Measurements from ENCODE around the gene GUCY2C.

GUCY2C gene

GRCh38 chr12:14619741-14620501 is 76.5 kb downstream of the GUCY2C start:
- no peak for DNase-seq

- no peak for DNase-seq
Observed at GRCh38 chr12:14618983-14619382, 77.4 kb downstream of the GUCY2C start.

GRCh38 chr12:14614704-14615121 is 81.7 kb downstream of the GUCY2C start:
- DNase-seq = no peak

DNA sequence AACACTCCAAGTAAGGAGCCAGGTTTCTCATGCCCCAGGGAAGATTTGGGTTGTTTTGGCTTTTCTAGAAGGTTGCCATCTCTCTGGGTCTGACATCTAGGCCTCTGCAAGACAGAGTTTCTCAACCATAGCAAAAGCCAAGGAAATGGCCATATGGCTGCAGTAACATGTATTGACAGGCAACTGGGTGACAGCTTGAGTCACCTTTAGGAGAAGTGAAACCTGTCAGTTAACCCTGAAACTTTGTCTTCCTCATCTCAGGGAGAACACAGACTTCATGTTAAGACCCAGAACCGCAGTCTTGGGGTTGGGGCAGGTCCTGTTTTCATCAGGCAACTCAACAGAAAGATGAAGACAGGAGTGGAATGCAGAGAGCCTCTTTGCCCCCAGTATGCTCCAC is 82.7 kb downstream of the GUCY2C start:
- no peak for DNase-seq

GRCh38 chr12:14612898-14613445 is 83.4 kb downstream of the GUCY2C start:
- DNase-seq = no peak

DNA sequence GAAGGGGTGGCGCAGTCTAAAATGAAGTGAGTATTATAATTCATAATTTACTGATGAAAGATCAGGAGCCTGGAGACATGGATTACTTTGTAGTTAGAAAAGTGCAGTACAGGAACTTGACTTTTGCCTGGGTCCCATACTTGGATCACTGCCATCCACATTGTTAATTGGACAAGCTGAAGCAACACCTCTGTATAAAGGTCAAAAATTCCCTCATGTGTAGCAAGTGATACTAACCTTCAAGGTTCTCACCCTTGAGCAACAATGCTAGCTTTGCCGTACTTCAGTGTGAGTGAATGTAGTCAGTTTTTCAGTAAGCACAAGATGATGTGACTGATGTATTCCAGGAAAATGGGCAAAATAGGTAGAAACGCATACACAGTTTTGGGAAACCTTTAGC is 84.1 kb downstream of the GUCY2C start:
- DNase-seq = no peak

GRCh38 chr12:14611640-14612203 is 84.7 kb downstream of the GUCY2C start:
- DNase-seq = no peak

- peak; percentile 80 for DNase-seq
Observed at GRCh38 chr12:14607568-14607967, 88.8 kb downstream of the GUCY2C start.

GRCh38 chr12:14605401-14605989 is 90.9 kb downstream of the GUCY2C start:
- DNase-seq = no peak

- no peak for DNase-seq
Observed at GRCh38 chr12:14601692-14602478, 94.5 kb downstream of the GUCY2C start.

GRCh38 chr12:14597480-14597879 is 98.9 kb downstream of the GUCY2C start:
- no peak for DNase-seq

DNA sequence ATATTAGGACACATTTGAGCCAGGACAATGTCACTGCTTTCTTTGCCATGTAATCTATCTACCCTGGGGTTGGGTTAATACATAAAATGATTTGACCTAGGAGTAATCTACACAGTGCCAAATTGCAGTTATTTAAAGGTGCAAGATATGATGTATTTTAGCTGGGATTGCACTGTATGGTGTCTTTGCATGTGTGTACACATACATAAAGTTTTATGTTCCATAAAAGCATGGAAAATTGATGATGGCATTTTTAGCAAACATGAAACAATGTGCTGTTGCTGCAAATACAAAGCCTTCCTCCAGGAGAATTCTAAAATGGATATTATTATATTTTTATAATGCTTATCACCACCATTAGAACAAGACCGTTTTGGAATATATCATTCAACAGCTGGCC is 104.7 kb downstream of the GUCY2C start:
- DNase-seq = no peak

DNA sequence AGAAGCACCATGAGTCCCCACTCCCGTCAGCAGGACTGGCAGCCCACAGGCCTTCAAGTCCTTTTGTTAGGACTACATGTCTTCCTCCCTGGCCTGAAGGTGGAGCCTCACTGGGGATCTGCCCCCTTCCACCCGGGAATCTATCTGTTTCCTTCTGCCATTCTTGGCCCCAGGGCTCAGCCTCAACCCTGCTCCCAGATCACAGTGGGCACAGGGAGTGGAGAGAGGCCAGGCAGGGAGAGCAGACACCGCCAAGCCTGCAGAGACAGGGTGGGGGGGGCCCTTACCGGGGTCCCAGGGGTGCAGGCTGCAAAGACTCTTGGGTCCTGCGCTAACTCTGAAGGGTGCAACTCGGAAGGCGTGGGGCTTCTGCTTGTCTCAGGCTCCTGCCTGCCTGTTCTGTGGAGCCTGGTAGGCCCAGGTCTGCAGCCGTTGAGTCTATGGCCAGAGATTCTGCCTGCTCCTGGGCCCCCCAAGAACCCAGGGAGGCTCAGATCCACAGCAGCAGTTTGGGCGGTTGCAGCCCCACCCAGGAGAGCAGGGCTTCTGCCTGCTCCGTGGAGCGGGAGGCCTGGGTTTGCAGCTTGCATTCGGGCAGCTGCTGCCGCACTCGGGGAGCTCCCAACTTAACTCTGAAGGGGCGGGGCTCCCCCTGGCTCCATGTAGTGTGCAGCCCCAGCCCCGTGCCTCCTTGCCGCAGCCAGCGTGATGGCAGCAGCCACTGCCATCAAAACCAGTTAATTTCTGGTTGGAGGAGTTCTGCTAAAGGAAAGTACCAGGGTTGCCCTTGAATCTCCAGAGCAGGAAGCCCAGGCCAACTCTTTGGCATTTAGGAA is 107.0 kb downstream of the GUCY2C start:
- no peak for DNase-seq

DNA sequence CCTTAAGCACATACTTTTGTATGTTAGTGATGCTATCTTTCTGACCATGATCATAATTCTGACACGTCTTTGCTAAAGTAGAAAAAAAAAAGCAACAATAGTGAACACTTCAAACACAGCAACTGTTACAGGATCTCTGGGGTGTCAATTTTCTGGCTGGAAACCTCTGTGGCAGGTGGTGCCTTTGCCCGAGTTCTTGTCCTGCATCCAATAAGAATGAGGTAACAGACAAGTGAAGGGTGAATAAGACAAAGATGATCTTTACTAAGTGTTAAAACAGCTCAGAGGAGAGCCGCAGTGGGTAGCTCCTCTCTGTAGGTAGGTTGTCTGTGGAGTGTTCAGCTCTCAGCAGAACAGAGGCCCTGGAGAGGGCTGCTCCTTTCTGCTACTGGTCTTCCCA is 107.8 kb downstream of the GUCY2C start:
- DNase-seq = no peak

DNA sequence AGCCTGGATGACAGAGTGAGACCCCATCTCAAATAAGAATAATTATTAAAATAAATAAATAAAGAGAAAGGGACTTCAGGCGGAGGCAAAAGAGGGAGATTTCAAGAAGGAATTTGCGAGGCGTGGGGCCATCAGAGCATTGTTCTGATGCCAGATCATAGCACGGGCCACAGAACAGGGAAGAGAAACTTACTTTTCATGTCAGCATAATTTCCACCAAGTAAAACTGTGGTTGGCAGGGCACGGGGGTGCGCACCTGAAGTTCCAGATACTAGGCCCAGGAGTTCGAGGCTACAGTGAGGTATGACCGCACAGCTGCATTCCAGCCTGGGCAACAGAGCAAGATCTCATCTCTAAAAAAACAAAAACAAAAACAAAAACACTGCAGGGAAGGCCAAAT is 117.8 kb downstream of the GUCY2C start:
- no peak for DNase-seq

GRCh38 chr12:14577344-14577743 is 119.1 kb downstream of the GUCY2C start:
- peak; percentile 80 for DNase-seq

DNA sequence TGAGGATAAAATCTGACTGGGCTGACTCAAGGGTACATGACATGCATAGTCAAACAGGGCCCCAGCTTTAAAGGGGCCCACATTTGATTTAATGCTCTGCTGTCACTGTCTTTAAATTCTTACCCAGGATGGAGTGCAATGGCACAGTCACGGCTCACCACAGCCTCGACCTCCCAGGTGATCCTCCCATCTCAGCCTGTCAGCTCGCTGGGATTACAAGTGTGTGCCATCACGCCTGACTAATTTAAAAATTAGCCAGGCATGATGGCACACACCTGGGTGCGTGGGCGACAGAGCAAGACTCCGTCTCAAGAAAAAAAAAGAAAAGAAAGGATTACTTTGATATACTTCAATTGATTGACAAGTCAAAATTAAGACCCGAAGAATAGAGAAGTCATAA is 119.5 kb downstream of the GUCY2C start:
- no peak for DNase-seq

GRCh38 chr12:14575585-14575984 is 120.8 kb downstream of the GUCY2C start:
- no peak for DNase-seq

GRCh38 chr12:14573118-14573517 is 123.3 kb downstream of the GUCY2C start:
- no peak for DNase-seq

DNA sequence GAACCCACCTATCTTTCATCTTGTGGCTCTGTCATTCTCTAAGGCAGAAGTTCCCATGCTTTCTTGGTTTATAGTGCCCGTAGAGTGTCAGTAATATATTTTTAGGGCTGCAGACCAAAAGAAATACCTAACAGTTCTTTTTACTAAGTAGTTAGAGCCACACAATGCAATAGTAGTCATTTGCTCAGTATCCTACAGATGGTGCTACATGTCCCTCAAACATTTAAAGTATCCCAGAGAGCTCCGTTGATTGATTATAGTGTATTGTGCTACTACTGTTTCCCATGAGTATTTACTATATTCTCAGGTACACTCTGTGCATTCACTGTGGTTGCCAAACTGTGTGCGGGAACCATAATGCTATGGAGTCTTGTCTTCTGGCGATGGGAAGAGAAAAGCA is 124.0 kb downstream of the GUCY2C start:
- DNase-seq = no peak

GRCh38 chr12:14571779-14572178 is 124.6 kb downstream of the GUCY2C start:
- no peak for DNase-seq

DNA sequence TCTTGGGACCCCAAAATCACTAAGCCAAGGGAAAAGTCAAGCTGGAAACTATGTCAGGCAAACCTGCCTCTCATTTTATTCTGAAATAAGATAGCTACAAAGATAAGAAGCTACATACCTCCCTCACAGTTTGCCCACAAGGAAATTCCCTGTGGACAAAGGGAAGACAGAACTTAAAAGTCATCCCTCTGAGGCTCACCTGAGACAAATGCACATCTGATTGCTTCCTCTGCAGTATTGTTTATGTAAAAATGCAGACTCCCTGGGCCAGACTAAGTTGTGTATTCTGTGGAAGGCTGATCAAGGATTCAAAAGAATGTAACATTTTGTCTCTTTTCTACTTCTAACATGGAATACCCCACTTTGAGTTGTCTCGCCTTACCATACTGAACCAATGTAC is 126.2 kb downstream of the GUCY2C start:
- DNase-seq = no peak
